Stomach (tissue), 9 donors: ENCODE measurements around the gene MTG1. TPM values are rescaled to one million over a fixed set of nuclear protein-coding genes. Genes with fewer than 3 reads are reported as not detected.

Source experiments
- DNase-seq, 2 donors: peaks; one replicate each; pipeline versions ENCODE4 v3.0.0 to v3.0.0-alpha.2; 2013 to 2019
- H3K27ac ChIP-seq, 5 donors: fragments of 200-600 bp in 4 of 5; sonication (generic) in 4 of 5; one replicate each; pipeline ENCODE4 v1.5.1; 2013 to 2019; ENCODE audit warnings: mild to moderate bottlenecking in 1 of 5, moderate library complexity in 1 of 5
- H3K27me3 ChIP-seq, 3 donors: fragments of 200-600 bp; sonication (generic); one replicate each; pipeline ENCODE4 v1.5.1; 2017 to 2019; ENCODE audit warnings: mixed run types in 1 of 3
- H3K36me3 ChIP-seq, 4 donors: fragments of 200-600 bp; sonication (generic); 1 replicate in 3 of 4; 2 replicates in 1 of 4; pipeline ENCODE4 v1.5.1; 2016 to 2019
- H3K4me1 ChIP-seq, 4 donors: fragments of 200-600 bp; sonication (generic); one replicate each; pipeline ENCODE4 v1.5.1; 2016 to 2019
- H3K4me3 ChIP-seq, 4 donors: fragments of 200-600 bp; sonication (generic) in 3 of 4; one replicate each; pipeline ENCODE4 v1.5.1; 2016 to 2019; ENCODE audit warnings: mild to moderate bottlenecking in 1 of 4
- H3K9me3 ChIP-seq, 4 donors: fragments of 200-600 bp; sonication (generic); one replicate each; pipeline ENCODE4 v1.5.1; 2016 to 2019
- CTCF ChIP-seq, 7 experiments: fragments of 450-650 bp in 4 of 7; fragments of 200-600 bp in 3 of 7; sonication (generic) in 3 of 7; IDR thresholded peaks; one replicate each; pipeline ENCODE4 v1.5.1; 2016 to 2019; ENCODE audit warnings: antibody characterized with exemption in 7 of 7, control low read depth in 2 of 7, mild to moderate bottlenecking in 1 of 7
- EP300 ChIP-seq: sonication (generic); formaldehyde crosslinking; IDR thresholded peaks from one replicate; pipeline ENCODE4 v1.6.1; 2017; ENCODE audit warnings: antibody characterized with exemption
- POLR2A ChIP-seq, 4 donors: fragments of 450-650 bp; IDR thresholded peaks; one replicate each; pipeline ENCODE4 v1.6.1; 2016; ENCODE audit warnings: antibody characterized with exemption in 4 of 4, control low read depth in 2 of 4, mild to moderate bottlenecking in 1 of 4, moderate library complexity in 1 of 4
- POLR2AphosphoS5 ChIP-seq, 3 donors: sonication (generic); formaldehyde crosslinking; IDR thresholded peaks; one replicate each; pipeline ENCODE4 v1.6.1; 2016; ENCODE audit warnings: antibody characterized with exemption in 3 of 3
- WGBS, 5 donors: extraction: QIAGEN DNeasy Blood & Tissue Kit in 3 of 5; methylation state at CpG; one replicate each; pipeline versions ENCODE4 v1.1.5 to v1.1.7; 2013 to 2018; 5-methylcytosine and 5-hydroxymethylcytosine counted together
- intact Hi-C: fragments of 100-400 bp; cut with DNase I; formaldehyde crosslinking; loops from one replicate; pipeline ENCODE4 v1.15.1; 2023; ENCODE audit warnings: low total_unique reads
- polyA plus RNA-seq, 3 donors: library from polyadenylated mRNA; stranded (reverse); fragments of 200-250 nt; gene quantifications; one replicate each; pipeline ENCODE4 v1.2.3, GENCODE V29; 2013
- total RNA-seq, 5 donors: library from RNA; depleted of rRNA; stranded (reverse); fragments of >200 nt; gene quantifications; one replicate each; pipeline versions ENCODE4 v1.1.0 to v1.2.3, GENCODE V29; 2014 to 2016
- donor health status: healthy with polysubstance abuse.
- donor health status: Bipolar disorder and iron deficiency.
- donor health status: healthy.

MTG1 gene
- total and polyA plus RNA-seq, 8 donors = 36.7 to 177 (median 52.9) TPM

GRCh38 chr10:133391761-133392518 is 2.0 kb upstream of the MTG1 start:
- intact Hi-C loops = no loop called here
- Histone ChIP-seq H3K36me3 (peaks cover 3 to 53% (median 40%) of the 10 kb centered on the region in 4 donors), H3K9me3 (no peaks in the 10 kb centered on the region), H3K27me3 (no peaks in the 10 kb centered on the region), H3K4me1 (peaks cover 0 to 27% (median 24%) of the 10 kb centered on the region in 4 donors), H3K4me3 (no peak overlapping the region), H3K27ac (peak overlapping the region in 1 of 5 donors; percentile 20)
- DNase-seq = peak in 1 of 2 donors; percentile 19
- WGBS, 5 donors = 71 to 83% (median 80%) methylated on average over 11 to 12 of the region's 12 CpGs
- TF ChIP-seq POLR2AphosphoS5 (IDR thresholded peaks at IDR 0.05) = no peak
- TF ChIP-seq POLR2A (IDR thresholded peaks at IDR 0.05) = no peak
- no peak for TF ChIP-seq CTCF (IDR thresholded peaks at IDR 0.05)
- TF ChIP-seq EP300 = no peak

DNA sequence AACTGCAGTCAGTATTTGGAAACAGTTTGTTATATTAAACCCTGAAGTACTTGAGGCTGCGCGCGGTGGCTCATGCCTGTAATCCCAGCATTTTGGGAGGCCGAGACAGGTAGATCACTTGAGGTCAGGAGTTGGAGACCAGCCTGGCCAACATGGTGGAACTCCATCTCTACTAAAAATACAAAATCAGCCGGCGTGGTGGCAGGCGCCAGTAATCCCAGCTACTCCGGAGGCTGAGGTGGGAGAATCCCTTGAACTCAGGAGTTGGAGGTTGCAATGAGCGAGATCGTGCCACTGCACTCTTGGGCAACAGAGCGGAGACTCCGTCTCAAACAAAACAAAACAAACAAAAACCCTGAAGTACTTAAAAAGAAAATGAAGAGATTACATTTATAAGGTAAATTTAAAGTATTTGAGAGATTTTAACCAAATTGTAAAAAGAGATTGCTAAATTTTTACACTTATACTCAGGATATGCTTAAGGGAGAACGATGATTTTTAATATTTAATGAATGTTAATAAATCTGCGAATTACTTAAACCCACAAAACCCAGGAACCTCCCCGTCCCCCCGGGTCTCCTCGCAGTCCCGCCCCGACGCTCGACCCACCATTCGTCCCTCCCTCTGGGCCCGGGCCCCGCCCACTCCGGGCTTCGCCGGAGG is 425 bp upstream of the MTG1 start:
- Histone ChIP-seq H3K27ac (peak overlapping the region; percentile 86 to 88 (median 87)), H3K4me3 (peak overlapping the region; percentile 78 to 96 (median 88)), H3K36me3 (peaks cover 9 to 58% (median 48%) of the 10 kb centered on the region in 4 donors), H3K4me1 (peaks cover 0 to 25% (median 23%) of the 10 kb centered on the region in 4 donors), H3K9me3 (no peaks in the 10 kb centered on the region), H3K27me3 (no peaks in the 10 kb centered on the region)
- DNase-seq = peak in 1 of 2 donors; percentile 20
- intact Hi-C loops = no loop called here
- TF ChIP-seq POLR2A (IDR thresholded peaks at IDR 0.05) = no peak
- no peak for TF ChIP-seq POLR2AphosphoS5 (IDR thresholded peaks at IDR 0.05)
- TF ChIP-seq EP300 = no peak
- TF ChIP-seq CTCF (IDR thresholded peaks at IDR 0.05) = no peak
- 33 to 35% (median 34%) methylated on average over 27 of the region's 27 CpGs for WGBS, 5 donors

GRCh38 chr10:133394801-133395221 is 854 bp downstream of the MTG1 start:
- no peaks in the 10 kb centered on the region for H3K27me3 ChIP-seq
- intact Hi-C loops = no loop called here
- peak overlapping the region; percentile 86 to 88 (median 87) for H3K27ac ChIP-seq
- H3K4me3 ChIP-seq = peak overlapping the region; percentile 78 to 96 (median 88)
- WGBS, 5 donors = 20 to 30% (median 27%) methylated on average over 21 of the region's 21 CpGs
- peaks cover 16 to 58% (median 51%) of the 10 kb centered on the region in 4 donors for H3K36me3 ChIP-seq
- peaks cover 0 to 25% (median 23%) of the 10 kb centered on the region in 4 donors for H3K4me1 ChIP-seq
- DNase-seq = peak in 1 of 2 donors; percentile 24
- H3K9me3 ChIP-seq = no peaks in the 10 kb centered on the region
- TF ChIP-seq POLR2AphosphoS5 (IDR thresholded peaks at IDR 0.05) (no peak), CTCF (IDR thresholded peaks at IDR 0.05) (no peak), POLR2A (IDR thresholded peaks at IDR 0.05) (no peak), EP300 (no peak)

- WGBS, 5 donors = 93 to 96% (median 95%) methylated on average over 18 to 19 of the region's 19 CpGs
- no peak overlapping the region for H3K27ac ChIP-seq
- H3K9me3 ChIP-seq = no peaks in the 10 kb centered on the region
- DNase-seq = peak in 1 of 2 donors; percentile 21
- no peak overlapping the region for H3K4me3 ChIP-seq
- peaks cover 0 to 33% (median 30%) of the 10 kb centered on the region in 4 donors for H3K4me1 ChIP-seq
- TF ChIP-seq POLR2AphosphoS5 (IDR thresholded peaks at IDR 0.05) = no peak
- TF ChIP-seq EP300 = no peak
- TF ChIP-seq POLR2A (IDR thresholded peaks at IDR 0.05) = no peak
- no peak for TF ChIP-seq CTCF (IDR thresholded peaks at IDR 0.05)
- intact Hi-C loops = no loop called here
- H3K27me3 ChIP-seq = no peaks in the 10 kb centered on the region
- peaks cover 16 to 62% (median 60%) of the 10 kb centered on the region in 4 donors for H3K36me3 ChIP-seq
Observed at GRCh38 chr10:133396035-133396624, 2.2 kb downstream of the MTG1 start.
